ENCODE measurements around the gene FBXL17. TPM values are rescaled to one million over a fixed set of nuclear protein-coding genes. Genes with fewer than 3 reads are reported as not detected.

The FBXL17 gene
- polyA plus RNA-seq, 1 of the 3 experiments (the other 2 are of a cell fraction): 4.4 TPM

- TF ChIP-seq FOSL2 (IDR thresholded peaks at IDR 0.05; ENCODE audit: borderline replicate concordance, low read depth): no peak
- no peak for TF ChIP-seq RCOR1 (IDR thresholded peaks at IDR 0.05; ENCODE audit: low read length)
- TF ChIP-seq, protein P1, sequence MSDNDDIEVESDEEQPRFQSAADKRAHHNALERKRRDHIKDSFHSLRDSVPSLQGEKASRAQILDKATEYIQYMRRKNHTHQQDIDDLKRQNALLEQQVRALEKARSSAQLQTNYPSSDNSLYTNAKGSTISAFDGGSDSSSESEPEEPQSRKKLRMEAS (IDR thresholded peaks at IDR 0.05; ENCODE audit: low read depth): no peak
- TF ChIP-seq RXRA (IDR thresholded peaks at IDR 0.05; ENCODE audit: borderline replicate concordance, low read depth): no peak
- no peak for TF ChIP-seq POLR2AphosphoS5 (IDR thresholded peaks at IDR 0.05; ENCODE audit: low read depth, low read length)
- TF ChIP-seq, protein P2, sequence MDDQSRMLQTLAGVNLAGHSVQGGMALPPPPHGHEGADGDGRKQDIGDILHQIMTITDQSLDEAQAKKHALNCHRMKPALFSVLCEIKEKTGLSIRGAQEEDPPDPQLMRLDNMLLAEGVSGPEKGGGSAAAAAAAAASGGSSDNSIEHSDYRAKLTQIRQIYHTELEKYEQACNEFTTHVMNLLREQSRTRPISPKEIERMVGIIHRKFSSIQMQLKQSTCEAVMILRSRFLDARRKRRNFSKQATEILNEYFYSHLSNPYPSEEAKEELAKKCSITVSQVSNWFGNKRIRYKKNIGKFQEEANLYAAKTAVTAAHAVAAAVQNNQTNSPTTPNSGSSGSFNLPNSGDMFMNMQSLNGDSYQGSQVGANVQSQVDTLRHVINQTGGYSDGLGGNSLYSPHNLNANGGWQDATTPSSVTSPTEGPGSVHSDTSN (IDR thresholded peaks at IDR 0.05): no peak
Measured at GRCh38 chr5:107876261-107876660, 505.6 kb downstream of the FBXL17 start (continued).

DNA sequence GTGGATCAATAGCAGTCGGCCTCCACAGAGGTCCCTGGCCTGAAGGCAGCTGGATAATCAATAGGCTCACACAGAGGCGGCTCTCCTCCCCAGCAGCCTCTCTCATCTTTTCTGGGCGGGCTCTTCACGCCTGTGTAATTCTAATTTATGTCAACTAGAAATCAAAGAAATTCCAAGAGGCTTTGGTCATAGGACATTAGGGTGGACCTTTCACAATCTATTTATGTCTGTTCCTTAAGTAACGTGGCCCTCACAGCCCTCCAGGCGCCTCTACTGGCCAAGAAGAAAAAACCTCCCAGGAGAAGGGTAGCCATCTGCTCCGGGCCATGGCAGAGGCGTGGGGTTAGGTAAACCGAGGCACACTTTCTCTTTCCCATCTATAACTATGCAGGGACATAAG, 506.1 kb downstream of the FBXL17 start:
- Histone ChIP-seq H3K27me3 (ENCODE audit: insufficient read depth) (no peaks in the 10 kb centered on the region), H3K4me2 (no peak overlapping the region), H3K4me1 (ENCODE audit: control insufficient read depth in 1 of 2, insufficient read depth in 2 of 2, low read depth in 1 of 2, low read length in 1 of 2) (peaks cover 6 to 9% of the 10 kb centered on the region in 2 experiments; a peak in 2 of 4 replicates), H3K9ac (no peak overlapping the region), H3K9me3 (no peaks in the 10 kb centered on the region), H3K79me2 (ENCODE audit: insufficient read depth) (no peaks in the 10 kb centered on the region), H2AFZ (ENCODE audit: low read depth) (no peak overlapping the region), H3K36me3 (replicated peaks in 1 of 2; ENCODE audit: control insufficient read depth in 1 of 2, insufficient read depth in 2 of 2, low read length in 1 of 2) (no peaks in the 10 kb centered on the region), H3K4me3 (ENCODE audit: low read depth in 2 of 2, low read length in 1 of 2) (no peak overlapping the region), H3K27ac (ENCODE audit: low read depth in 2 of 2, low read length in 1 of 2) (no peak overlapping the region), H3F3A (replicated peaks; ENCODE audit: insufficient read depth) (no peaks in the 10 kb centered on the region), H4K20me1 (ENCODE audit: insufficient read depth) (no peaks in the 10 kb centered on the region), H3K9me2 (no peaks in the 10 kb centered on the region)
- TF ChIP-seq SIN3A (IDR thresholded peaks at IDR 0.05; ENCODE audit: borderline replicate concordance, low read depth, low read length) (no peak), GATA2 (CRISPR knock-in tag; IDR thresholded peaks at IDR 0.05) (no peak), SMC3 (IDR thresholded peaks at IDR 0.05; ENCODE audit: low read depth, low read length) (no peak), ELF1 (IDR thresholded peaks at IDR 0.05) (no peak), TCF12 (IDR thresholded peaks at IDR 0.05) (no peak), GABPA (IDR thresholded peaks at IDR 0.05; ENCODE audit: low read depth) (no peak), POLR2AphosphoS5 (IDR thresholded peaks at IDR 0.05; ENCODE audit: low read depth, low read length) (no peak), EZH2phosphoT487 (IDR thresholded peaks at IDR 0.05; ENCODE audit: borderline replicate concordance, low read depth) (no peak), FOXM1 (IDR thresholded peaks at IDR 0.05; ENCODE audit: low read depth) (no peak), CTCF (IDR thresholded peaks at IDR 0.05) (no peak), EP300 (IDR thresholded peaks at IDR 0.05; ENCODE audit: borderline replicate concordance in 1 of 2, low read depth in 1 of 2, low read length in 1 of 2) (no peak), JUND (IDR thresholded peaks at IDR 0.05) (no peak), CHD2 (IDR thresholded peaks at IDR 0.05; ENCODE audit: low read length, partially characterized antibody) (no peak), RCOR1 (IDR thresholded peaks at IDR 0.05; ENCODE audit: low read length) (no peak), TEAD4 (IDR thresholded peaks at IDR 0.05; ENCODE audit: borderline replicate concordance, insufficient read depth) (no peak), RXRA (IDR thresholded peaks at IDR 0.05; ENCODE audit: borderline replicate concordance, low read depth) (no peak), NFIC (IDR thresholded peaks at IDR 0.05; ENCODE audit: borderline replicate concordance) (no peak)
- TF ChIP-seq, protein P3, sequence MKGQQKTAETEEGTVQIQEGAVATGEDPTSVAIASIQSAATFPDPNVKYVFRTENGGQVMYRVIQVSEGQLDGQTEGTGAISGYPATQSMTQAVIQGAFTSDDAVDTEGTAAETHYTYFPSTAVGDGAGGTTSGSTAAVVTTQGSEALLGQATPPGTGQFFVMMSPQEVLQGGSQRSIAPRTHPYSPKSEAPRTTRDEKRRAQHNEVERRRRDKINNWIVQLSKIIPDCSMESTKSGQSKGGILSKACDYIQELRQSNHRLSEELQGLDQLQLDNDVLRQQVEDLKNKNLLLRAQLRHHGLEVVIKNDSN (IDR thresholded peaks at IDR 0.05; ENCODE audit: borderline replicate concordance, low read depth): no peak
- TF ChIP-seq, protein P1 (IDR thresholded peaks at IDR 0.05; ENCODE audit: low read depth): no peak
- TF ChIP-seq, protein P4, sequence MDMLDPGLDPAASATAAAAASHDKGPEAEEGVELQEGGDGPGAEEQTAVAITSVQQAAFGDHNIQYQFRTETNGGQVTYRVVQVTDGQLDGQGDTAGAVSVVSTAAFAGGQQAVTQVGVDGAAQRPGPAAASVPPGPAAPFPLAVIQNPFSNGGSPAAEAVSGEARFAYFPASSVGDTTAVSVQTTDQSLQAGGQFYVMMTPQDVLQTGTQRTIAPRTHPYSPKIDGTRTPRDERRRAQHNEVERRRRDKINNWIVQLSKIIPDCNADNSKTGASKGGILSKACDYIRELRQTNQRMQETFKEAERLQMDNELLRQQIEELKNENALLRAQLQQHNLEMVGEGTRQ (IDR thresholded peaks at IDR 0.05; ENCODE audit: borderline replicate concordance, low read depth, low read length): no peak
- WGBS (ENCODE audit: low lambda C conversion rate): 90% methylated on average over 9 of the region's 9 CpGs
- POLR2A ChIA-PET: no interaction called here
- DNase-seq: no peak
- CTCF ChIA-PET: no interaction called here

All from SK-N-SH (cell line).